ENCODE measurements around the gene C9orf85. TPM values are rescaled to one million over a fixed set of nuclear protein-coding genes. Genes with fewer than 3 reads are reported as not detected.
"Not testable (repeated sequence)": the region's sequence is repeated elsewhere in the genome, so short reads cannot be mapped to it uniquely, and the experiment has no call there.

C9orf85 gene, protein sequence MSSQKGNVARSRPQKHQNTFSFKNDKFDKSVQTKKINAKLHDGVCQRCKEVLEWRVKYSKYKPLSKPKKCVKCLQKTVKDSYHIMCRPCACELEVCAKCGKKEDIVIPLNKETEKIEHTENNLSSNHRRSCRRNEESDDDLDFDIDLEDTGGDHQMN
- polyA plus RNA-seq (2013, experiment 1 of 2; ENCODE audit: insufficient read length), result 13.1 TPM
- polyA plus RNA-seq (2013, experiment 2 of 2; ENCODE audit: insufficient read length), result 12.9 TPM

DNA sequence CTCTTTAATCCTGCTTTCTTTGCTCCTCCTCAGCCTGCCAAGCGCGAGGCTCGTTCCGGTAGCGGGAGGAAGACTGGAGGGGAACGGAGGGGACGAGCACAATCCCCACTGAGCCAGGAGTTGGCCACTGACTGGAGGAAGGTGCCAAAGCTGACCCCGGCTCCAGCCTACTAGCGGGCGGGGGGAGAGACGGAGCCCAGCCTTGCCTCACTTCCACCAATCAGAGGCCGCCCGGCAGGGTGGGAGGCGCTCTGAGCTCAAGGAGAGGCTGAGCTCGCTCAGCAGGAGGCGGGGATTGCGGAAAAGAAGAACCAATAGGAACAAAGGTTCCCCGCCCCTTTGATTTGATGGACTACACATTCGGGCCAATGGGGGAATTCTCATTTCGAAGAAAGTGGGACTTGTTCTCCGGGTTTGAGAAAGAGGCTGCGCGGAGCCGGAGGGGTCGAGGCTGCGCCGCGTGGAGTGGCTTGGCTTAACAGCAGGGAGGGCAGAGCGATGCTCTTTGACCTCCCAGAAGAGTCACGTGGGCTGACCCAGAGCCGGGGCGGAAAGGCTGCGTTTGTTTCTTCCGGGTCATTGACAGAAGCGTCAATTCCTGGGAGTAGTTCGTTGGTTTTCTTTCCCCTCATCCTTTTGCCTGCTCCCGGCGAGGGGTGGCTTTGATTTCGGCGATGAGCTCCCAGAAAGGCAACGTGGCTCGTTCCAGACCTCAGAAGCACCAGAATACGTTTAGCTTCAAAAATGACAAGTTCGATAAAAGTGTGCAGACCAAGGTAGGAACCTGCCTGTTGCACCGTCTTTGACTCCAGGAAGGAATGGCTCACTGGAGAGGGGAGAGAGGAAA, at the start of gene C9orf85, which contains the start of gene ABHD17B:
Gene C9orf85 (plus strand): TSS at position 579 of the 847 bp plus-strand sequence. CDS start 96 bp downstream, at position 675.
Gene ABHD17B (minus strand): TSS at position 133 of the 847 bp plus-strand sequence. CDS start 36,113 bp downstream, outside the sequence.
- peak; percentile 99 for DNase-seq

DNA sequence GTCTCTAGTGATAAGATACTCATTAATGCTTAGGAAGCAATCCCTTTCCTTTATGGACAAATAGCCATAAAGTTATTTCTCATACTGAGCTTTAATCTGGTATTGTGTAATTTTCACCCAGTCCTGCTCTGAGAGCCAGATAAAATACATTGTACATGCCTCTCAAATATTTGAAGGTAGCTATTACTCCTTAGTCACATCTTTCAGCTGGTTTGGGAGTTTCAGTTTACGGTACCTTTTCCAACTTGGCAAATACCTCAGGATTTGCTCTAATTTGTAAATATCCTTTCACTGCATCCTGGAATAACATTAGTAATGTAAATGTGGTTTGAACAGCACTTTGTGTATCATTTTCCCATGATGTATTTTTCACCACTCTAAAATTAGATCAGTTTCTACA, 47.8 kb upstream of the C9orf85 start:
- peak; percentile 31 for DNase-seq

DNA sequence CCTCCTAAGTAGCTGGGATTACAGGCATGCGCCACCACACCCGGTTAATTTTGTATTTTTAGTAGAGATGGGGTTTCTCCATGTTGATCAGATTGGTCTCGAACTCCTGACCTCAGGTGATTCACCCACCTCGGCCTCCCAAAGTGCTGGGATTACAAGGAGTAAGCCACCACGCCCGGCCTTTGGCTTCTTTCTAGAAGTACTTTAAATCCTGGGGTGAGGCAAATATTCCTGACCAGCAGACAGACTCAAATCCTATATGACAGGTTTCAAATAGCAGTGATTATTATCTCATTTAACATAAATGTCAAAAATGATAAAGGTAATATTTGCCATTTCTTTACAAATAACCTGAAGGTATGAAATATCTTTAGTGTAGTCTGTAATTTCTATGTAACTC, 36.1 kb upstream of the C9orf85 start:
- no peak for DNase-seq

DNA sequence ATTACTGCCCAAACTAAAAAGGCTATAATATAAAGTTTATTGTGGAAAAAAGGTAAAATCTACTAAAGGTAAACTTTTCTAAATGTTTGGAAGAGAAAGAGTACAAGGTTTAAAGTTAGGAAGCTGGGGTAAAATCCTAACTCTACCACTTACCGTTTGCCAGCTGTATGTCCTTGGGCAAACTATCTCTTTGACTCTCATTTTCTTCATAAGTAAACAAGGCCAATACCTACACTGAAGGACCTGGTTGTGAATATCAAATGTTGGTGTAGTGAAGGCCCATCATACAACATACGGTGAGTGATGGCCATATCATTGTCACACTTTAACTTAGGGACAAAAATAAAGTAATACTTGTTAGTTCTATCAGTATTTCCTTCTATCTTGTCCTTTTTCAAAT, 35.3 kb upstream of the C9orf85 start:
- no peak for DNase-seq

DNA sequence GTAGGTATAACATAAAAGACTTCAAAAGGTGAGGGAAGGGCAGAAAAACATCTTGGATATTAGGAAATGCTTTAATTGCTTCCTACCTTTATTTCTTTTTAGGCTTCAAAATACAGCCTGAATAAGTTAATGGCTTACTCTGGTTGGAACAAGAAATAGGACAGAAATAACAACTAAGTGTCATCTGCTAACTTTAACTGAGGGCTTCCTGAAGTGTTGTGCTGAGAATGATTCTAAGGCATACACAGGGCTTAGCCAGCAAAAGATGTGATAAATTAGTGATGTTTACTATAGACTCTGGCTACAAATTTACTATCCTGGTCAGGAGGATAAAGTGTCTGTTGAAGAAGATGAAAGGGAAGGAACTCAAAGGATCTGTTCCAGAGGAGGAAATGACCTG, 34.6 kb upstream of the C9orf85 start:
- DNase-seq, result no peak

DNA sequence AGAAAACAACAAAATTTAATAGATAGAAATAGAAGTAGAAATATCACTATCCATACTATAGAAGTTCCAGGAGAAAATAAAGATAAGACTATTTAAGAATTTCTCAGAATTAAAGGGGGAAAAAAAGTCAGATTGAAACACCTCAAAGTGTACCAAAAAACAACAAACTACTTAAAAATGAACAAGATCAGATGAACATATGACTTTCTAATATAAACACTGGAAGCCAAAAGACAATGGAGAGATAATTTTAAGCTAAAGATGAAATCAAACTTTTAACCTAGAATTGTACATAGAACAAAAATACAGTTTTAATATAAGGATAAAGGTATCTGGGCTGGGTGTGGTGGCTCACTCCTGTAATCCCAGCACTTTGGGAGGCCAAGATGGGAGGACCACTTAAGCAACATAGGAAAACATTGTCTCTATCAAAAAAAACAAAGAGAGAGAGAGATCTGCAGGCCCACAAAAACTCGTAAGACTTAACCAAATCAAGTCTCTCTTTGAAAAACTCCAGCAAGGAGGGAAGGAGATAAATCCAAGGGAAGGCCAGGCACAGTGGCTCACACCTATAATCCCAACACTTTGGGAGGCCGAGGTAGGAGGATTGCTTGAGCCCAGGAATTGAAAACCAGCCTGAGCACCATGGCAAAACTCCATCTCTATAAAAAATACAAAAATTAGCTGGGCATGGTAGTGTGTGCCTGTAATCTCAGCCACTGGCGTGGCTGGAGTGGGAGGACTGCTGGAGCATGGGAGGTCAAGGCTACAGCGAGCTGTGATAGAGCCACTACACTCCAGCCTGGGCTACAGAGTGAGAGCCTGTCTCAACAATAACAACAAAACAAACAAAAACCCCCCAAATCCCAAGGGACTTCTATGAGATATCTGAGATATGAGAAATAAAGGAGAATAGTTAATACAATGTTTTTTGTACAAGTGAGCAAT, 32.8 kb upstream of the C9orf85 start:
- DNase-seq, result no peak

DNA sequence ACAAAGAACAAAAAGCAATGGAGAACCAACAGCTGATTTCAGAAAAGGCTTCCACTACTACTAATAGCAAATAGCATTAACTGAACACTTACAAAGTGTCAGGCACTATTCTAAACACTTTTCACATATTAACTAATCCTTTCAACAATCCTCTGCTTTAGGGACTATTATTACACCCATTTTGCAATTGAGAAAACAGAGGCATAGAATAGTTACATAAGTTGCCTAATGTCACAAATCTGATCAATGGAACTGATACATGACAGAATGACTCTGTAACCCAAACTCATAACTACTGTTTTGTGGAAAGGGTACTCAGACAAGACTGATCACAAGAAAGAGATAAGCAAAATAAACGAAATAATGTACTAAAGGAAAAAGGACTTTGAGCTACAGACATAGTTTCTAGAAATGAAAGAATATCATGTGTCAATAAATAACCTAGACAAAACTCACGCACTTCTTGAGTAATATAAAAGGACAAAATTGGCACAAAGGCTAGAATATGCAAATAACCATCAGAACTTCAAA, 31.7 kb upstream of the C9orf85 start:
- no peak for DNase-seq

DNA sequence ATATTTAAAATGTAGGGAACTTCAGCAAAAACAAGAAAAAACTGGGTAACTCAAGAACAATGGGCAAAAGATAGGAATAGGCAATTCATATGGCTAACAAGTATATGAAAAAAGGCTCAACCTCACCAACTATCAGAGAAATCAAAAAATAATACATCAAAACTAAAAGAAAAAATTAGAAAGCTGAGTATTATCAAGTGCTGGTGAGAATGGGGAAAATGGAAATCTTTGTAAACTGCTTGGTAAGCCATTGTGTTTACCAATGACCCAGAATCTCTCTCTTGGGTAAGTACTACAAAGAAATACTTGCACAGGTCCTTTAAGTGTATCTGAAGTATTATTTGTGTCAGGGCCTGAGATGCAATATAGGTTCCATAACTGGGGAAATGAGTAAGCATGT, 27.4 kb upstream of the C9orf85 start:
- no peak for DNase-seq

DNA sequence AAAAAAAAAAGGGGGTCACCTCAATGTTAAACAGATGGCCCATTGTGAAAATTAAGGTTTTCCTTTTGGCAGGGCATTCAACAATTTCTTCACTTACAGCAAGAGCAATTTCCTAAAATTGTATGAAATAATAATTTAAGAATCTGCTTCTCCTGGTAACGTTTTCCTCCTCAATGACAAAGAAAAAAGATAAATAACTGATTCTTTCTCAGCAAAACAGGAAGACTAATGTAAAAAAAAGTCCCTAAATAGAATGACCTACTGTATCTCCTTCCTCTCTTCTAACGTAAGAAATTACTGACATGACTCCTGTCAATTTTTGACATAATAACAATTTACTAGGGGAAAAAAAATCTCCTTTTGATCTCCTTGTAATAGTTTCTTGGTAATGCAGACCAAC, 26.0 kb upstream of the C9orf85 start:
- no peak for DNase-seq

DNA sequence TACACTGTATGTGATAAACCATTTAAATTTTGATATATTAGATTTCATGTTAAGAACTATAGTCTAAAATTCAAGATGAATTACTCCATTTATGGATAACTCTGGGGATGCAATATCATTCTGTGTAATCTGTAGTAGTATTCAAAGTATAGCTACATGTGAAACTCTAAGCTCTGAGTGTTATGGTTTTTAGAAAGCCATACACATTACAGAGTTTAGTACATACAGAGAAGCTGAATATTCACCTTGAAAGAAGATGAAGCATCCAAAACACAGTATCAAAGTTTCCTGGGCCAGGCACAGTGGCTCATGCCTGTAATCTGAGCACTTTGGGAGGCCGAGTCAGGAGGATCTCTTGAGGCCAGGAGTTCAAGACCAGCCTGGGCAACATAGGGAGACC, 25.4 kb upstream of the C9orf85 start:
- DNase-seq, result no peak

DNA sequence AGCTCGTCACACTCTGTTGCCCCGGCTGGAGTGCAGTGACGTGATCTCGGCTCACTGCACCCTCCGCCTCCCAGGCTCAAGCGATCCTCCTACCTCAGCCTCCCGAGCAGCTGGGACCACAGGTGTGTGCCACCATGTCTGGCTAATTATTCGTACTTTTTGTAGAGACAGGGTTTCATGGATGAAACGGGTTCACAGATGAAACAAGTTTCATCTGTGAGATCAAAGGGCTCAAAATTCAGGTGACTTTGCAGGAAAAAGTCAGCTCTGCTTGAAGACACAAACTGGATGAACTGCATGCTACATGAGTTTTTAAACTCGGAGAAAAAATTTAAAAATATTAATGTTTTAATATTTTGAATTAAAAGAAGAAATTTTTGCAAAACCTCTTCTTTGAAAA, 24.9 kb upstream of the C9orf85 start:
- no peak for DNase-seq

DNA sequence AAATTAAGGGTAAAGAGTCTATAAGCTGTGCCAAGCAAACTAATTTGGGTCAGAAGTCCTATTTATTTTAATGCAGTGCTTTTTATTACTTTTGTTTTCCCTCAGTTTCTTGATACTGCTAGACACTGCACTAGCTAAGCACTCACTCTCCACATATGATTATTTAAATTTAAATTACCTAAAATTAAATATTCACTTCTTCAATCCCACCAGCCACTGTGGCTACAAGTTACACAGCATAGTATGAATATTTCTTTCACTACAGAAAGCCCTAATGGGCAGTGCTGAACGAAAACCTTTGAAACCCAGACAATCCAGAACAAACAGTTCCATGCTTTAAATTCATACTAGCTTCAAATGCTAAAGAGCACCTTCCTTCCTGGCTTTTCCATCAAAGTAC, 24.1 kb upstream of the C9orf85 start:
- DNase-seq, result no peak

DNA sequence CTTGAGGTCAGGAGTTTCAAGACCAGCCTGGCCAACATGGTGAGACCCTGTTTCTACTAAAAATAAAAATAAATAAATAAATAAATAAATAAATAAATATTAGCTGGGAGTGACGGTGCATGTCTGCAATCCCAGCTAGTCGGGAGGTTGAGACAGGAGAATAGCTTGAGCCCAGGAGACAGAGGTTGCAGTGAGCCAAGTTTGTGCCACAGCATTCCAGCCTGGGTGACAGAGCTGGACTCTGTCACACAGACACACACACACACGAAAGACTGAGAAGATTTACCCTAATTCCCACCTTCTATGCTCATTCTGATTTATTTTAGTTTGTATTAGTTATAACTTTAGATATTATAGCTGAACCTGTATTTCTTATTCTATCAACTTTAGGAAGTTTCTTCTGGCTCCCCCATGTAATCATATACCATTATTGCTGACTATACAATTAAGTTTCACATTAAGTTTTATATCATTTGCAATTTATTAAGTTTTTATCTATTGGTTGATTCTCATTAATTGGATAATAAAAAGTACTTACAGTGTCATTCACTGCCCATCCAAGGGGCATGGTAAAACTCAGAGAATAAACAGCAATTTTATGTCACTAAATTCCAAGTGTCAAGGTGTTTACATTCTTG, 21.3 kb upstream of the C9orf85 start:
- no peak for DNase-seq

DNA sequence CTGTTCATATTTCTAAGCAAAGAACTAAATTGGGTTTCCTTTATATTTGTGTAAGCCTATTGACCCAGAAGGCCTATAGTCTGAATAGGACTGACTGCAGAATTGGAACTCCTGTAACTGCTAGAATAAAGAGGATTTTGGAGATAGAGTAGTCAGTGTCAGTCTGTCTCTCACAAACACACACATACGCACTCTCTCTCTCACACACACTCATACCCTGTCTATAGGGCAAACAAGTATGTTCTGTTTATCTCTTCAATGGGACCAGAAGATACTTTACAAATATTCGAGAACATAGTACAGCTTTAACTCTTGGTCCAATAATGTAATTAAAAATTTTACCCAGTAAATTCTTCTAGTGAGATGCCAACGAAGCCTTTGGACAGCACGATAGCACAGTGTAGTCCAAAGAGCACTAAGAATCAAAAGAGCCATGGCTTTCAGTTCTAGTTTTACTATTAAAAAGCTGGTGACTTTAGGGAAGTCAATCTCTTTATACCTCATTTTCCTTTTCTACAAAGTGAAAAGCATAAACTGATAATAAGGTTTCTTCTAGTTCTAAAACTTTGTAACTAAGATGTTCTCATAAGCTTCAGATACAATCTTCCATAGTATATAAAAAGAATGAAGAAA, 19.8 kb upstream of the C9orf85 start:
- no peak for DNase-seq

DNA sequence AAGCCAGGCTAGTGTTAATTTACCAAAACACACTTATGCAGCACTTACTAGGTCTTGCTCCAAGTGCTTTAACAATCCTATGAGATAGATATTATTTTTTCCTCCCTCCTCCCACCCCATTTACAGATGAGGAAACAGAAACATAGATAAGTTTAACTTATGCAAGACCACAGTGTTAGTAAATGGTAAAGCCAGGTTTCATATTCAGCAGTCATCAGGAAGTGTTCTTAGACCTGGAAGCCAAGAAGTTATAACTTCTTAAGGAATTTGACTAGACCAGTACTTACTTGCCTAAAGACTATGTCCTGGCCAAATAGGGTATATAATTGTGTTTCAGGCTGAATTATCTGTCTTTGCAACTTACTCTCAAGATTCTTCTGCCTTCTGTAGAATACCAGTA, 16.3 kb upstream of the C9orf85 start:
- no peak for DNase-seq

DNA sequence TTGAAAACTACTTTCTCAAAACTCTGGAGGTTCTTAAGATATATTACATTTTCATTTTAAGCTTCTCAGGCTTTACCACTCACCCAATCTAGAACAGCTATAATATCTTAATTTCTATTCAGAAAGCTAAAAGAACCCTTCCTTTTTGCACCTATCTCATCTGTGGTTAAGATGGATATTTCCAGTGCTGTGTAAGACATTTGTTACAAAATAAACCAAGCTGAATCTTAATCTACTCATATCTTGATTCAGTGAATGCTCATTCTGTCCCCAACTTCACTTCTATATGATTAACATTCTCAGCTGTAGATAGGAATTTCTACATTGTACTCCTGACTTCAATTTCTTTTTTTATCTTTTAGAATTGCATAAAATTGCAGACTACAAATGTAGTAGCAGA, 15.5 kb upstream of the C9orf85 start:
- DNase-seq, result no peak

DNA sequence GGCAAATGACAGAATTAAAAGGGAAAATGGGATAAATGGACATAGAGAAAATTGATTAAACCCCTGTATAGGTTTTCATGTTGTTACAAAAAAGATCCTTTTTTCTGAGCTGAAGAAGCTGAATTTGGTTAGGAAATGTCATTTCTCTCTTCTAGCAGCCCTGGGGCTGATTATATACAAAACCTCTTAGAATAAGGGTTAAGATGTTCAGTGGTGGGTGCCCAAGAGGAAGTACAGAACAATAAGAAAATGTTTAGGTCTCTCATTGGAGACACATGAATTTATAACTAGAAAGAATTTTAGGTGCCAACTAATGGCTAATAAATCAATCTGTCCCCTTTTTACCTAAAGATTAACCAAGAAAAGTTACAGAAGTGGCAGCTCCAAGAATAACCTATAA, 14.7 kb upstream of the C9orf85 start:
- no peak for DNase-seq

DNA sequence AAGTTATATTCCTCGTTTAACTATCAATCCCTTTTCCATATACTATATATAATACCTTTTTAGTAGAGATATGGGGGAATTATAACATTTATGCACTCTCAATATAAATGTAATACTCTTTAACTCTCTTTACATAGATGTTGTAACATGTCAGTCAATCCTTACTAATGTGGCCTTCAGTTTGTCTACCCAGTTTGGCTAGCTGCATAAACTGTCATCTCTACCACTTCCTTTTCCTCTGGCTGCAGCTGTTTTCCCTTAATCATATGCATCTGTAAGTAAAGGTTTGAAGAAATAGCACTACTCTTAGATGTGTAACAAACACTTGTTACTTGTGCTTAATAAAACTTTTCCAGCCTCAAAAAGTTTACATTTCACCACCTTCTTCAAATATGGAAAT, 13.9 kb upstream of the C9orf85 start:
- no peak for DNase-seq

DNA sequence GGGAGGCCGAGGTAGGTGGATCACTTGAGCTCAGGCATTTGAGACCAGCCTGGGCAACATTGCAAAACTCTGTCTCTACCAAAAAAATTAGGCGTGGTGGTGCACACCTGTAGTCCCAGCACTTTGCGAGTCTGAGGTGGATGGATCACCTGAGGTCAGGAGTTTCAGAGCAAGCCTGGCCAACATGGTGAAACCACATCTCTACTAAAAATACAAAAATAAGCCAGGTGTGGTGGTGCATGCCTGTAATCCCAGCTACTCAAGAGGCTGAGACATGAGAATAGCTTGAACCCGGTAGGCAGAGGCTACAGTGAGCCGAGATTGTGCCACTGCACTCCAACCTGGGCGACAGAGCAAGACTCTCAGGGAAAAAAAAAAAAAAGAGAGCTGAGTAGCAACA, 12.7 kb upstream of the C9orf85 start:
- DNase-seq, result not testable (repeated sequence)

DNA sequence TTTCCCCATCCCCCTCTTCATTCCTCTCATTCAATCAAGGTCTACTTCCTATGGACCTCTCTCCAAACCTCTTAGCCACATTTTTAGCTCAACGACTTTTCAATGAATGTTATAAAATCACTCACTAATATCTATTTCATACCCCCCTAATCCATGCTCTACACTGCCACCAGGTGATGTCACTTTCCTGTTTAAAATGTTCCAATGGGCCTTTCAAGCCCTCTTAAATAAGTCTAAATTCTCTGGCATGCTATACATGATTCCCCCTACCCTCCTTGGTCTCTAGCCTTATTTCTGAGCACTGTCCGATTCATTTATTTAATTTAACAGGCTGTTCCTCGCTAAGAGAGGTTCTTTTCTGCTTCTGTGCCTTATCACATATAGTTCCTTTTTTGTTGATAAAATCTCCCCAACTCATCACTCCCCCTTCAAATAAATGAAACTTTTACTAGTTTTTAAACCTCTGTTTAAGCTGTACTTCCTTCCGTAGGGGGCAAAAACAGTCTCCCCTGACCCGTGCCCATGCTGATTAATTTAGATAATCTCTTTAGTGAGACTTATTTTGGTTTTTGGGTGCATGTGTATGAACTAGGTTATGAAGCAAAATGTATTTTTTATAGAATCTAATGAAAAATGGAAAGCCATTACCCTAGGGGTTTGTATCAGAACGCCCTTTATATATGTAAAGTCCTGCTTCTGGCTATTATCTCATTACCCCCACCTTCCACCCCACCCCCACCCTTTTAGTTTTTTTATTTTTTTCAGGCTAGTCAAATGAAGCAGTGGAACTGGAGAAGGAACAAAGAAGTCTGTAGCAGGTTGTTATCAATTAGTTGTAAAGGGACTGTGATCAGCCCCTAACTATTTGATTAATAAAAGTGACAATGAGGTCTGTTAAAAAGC, 9.5 kb upstream of the C9orf85 start:
- DNase-seq, result no peak

DNA sequence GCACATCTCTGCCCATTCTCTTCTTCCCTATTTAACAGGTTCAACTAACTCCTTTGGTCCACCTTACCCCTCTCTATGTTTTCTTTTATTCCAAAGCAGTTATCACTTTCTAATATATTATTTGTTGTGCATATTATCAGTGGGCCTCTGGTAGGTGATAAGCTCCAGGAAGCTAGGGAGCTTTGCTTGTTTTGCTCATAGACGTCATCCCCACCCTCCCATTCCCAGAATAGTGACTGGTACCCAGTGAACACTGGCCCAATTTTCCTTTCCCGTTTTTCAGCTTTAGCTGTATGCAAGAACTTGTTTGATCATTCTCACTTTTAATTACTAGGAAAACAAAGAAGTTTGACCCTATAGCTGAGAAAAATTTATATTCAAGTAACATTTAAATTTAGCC, 7.4 kb upstream of the C9orf85 start:
- DNase-seq, result no peak
